ENCODE measurements around the gene GABRA4.

The GABRA4 gene

GRCh38 chr4:47000406-47000805, 7.0 kb upstream of the GABRA4 start:
- no peak for TF ChIP-seq ZFX (IDR thresholded peaks at IDR 0.05)
- TF ChIP-seq, protein P1, sequence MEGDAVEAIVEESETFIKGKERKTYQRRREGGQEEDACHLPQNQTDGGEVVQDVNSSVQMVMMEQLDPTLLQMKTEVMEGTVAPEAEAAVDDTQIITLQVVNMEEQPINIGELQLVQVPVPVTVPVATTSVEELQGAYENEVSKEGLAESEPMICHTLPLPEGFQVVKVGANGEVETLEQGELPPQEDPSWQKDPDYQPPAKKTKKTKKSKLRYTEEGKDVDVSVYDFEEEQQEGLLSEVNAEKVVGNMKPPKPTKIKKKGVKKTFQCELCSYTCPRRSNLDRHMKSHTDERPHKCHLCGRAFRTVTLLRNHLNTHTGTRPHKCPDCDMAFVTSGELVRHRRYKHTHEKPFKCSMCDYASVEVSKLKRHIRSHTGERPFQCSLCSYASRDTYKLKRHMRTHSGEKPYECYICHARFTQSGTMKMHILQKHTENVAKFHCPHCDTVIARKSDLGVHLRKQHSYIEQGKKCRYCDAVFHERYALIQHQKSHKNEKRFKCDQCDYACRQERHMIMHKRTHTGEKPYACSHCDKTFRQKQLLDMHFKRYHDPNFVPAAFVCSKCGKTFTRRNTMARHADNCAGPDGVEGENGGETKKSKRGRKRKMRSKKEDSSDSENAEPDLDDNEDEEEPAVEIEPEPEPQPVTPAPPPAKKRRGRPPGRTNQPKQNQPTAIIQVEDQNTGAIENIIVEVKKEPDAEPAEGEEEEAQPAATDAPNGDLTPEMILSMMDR (conservative IDR thresholded peaks at IDR 0.05) = no peak
- no peak overlapping the region for H3K27ac ChIP-seq

DNA sequence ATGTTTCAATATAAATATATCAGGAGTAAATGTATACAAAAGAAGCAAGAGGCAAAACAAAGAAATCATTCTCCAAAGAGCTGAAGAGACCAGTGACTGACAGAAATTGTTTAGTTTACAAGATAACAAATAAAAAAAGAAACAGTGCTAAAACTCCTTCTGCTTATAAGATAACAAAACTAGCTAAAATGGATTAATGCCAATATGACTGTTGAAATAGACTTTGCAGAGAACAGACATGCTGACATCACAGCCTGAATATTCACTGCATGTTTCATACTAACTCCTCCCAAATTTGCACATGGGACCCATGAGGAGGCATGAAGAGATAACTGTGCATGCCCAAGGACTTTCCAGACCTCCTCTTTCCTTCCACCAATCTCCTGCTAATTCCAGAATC, 6.2 kb upstream of the GABRA4 start:
- TF ChIP-seq, protein P1 (conservative IDR thresholded peaks at IDR 0.05) = no peak
- TF ChIP-seq ZFX (IDR thresholded peaks at IDR 0.05) = no peak
- H3K27ac ChIP-seq = no peak overlapping the region

GRCh38 chr4:46994007-46994405, 625 bp upstream of the GABRA4 start:
- H3K27ac ChIP-seq = no peak overlapping the region
- TF ChIP-seq ZFX (IDR thresholded peaks at IDR 0.05) = no peak
- TF ChIP-seq, protein P1 (conservative IDR thresholded peaks at IDR 0.05) = no peak

- H3K27ac ChIP-seq = no peak overlapping the region
- TF ChIP-seq, protein P1 (conservative IDR thresholded peaks at IDR 0.05) = no peak
- TF ChIP-seq ZFX (IDR thresholded peaks at IDR 0.05) = no peak
Observed at GRCh38 chr4:46992338-46992737, 1.0 kb downstream of the GABRA4 start.

DNA sequence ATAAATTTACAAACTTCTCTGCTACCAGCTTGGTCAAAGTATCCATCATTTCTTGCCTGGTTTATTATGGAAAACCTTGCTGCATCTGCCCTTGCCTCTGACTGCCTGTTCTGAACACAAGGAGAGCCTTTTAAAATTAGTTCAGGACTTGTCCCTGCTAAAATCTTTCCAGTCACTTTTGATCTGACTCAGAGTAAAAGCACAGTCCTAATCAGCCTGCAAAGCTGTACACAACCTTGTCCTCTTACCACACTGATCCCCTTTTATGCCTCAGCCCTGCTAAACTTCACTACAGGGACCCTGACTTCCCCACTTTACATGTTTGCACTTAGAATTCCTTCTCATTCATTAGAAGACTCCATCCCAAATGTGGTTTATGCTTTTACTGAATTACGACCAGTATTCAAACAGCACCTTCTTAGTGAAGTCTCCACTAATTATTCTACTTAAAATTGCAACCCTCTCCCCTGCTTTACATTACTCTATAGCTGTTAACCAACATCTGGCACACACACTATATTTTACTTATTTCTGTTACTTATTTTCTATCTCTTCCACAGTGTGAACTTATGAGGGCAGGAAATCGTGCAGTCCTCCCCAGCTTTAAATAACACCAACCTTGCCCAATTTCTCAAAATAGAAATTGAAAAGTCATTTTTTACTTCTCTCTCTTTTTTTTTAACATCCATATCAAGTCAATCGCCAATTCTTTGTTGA, 6.3 kb downstream of the GABRA4 start:
- H3K27ac ChIP-seq = no peak overlapping the region
- no peak for TF ChIP-seq ZFX (IDR thresholded peaks at IDR 0.05)
- TF ChIP-seq, protein P1 (conservative IDR thresholded peaks at IDR 0.05) = no peak

DNA sequence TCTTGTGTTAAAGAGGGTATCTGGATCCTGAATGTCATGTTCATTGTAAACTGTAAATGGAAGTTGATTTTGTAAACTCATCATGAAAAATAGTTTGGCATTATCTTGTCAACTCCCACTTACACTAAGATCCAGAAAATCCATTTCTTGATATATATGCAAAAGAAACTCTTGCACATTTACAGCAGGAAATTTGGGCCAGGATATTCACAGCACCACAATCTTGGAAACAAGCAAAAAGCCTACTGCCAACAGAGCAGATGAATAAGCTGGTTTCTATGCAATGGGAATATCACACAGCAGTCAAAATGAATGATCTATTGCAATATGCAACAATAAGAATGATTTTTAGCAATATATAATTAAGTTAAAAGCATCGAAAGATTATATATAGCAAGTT, 8.6 kb downstream of the GABRA4 start:
- H3K27ac ChIP-seq = no peak overlapping the region
- no peak for TF ChIP-seq ZFX (IDR thresholded peaks at IDR 0.05)
- TF ChIP-seq, protein P1 (conservative IDR thresholded peaks at IDR 0.05) = no peak

DNA sequence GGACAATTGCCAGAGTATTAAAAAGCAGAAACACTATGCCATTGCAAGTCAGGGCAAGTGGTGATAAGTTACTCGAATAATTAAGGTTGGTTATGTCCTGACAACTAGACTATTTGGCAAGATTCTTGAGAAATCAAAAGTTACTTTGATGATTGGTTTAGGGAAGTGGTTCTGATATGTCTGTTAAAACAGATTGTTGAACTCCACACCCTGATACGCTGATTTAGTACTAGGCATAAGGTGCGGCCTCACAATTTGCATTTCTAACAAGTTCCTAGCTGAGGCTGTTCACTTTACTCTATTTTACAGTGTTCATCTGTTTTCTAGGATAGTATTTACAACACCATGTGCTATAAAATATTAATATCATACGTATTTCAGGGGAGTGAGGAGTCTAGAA, 12.5 kb downstream of the GABRA4 start:
- TF ChIP-seq, protein P1 (conservative IDR thresholded peaks at IDR 0.05) = no peak
- no peak for TF ChIP-seq ZFX (IDR thresholded peaks at IDR 0.05)
- H3K27ac ChIP-seq = no peak overlapping the region

Data from C4-2B (cell line).